Activated CD4-positive, alpha-beta T cell treated with anti-CD3 and anti-CD28 coated beads for 48 hours (primary cell): ENCODE data around the gene TUBD1.

Source experiments
- DNase-seq: peaks from one replicate; pipeline ENCODE4 v3.0.0-alpha.2; 2020

TUBD1 gene

DNA sequence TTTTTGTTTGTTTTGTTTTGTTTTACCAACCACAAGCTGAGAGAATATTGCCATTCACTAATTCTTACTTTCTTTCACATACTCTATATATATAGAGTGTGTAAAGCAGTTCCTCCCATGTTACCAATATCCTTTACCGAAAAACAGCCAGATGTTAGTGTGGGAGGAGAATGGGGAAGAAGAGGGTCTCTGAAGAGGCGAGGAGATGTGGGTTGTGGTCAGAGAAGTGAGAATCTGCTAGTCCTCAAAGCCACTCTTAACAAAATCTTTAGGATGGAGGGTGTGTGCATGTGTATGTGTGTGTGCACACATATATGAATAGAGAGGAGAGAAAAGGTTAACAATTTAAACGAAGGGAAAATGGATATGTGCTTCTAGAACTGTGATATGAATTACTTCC lies 80.6 kb downstream of the TUBD1 start:
- no peak for DNase-seq

DNA sequence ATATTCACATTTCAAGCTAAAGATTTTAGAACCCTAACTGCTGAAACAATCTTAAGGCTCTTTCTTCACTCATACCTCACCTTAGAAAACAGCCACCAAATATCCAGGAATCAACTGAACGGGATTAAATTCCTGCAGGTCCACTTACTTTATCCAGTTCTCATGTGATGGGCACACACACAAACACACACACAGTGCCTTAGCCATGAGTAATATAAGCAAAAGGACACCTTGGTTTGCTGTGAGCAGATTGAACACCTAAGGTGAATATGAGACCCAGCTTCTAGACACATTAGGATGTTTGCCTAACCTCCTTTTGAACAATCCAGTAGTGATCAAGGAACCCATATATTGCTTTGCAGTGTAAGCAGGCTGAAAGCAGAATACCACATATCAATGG lies 81.5 kb downstream of the TUBD1 start:
- DNase-seq: no peak

DNA sequence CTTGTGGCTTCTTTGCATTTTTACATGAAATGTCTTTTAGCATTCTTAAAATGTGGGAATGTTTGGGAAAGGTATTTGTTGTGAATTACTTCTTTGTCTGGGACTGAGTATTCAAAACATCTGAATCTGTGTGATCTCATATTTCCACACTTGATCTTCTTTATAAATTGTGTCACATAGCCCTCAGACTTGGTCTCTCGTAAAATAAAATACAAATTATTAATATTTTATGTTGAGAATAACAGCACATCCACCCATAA lies 81.9 kb downstream of the TUBD1 start:
- no peak for DNase-seq
